ENCODE measurements around the gene TPGS1.

The TPGS1 gene

GRCh38 chr19:567296-567900 is 60.1 kb downstream of the TPGS1 start:
- Histone ChIP-seq H3K27me3 (ENCODE audit: insufficient read depth, low read length) (no peaks in the 10 kb centered on the region), H3K4me1 (ENCODE audit: control insufficient read depth, insufficient read depth, low read length, unreplicated experiment) (no peaks in the 10 kb centered on the region), H3K79me2 (ENCODE audit: control insufficient read depth, insufficient read depth, low read length, unreplicated experiment) (no peaks in the 10 kb centered on the region), H3K27ac (ENCODE audit: low read depth, low read length) (no peak overlapping the region), H3K36me3 (ENCODE audit: insufficient read depth, low read length) (no peaks in the 10 kb centered on the region), H2AFZ (ENCODE audit: low read length, unreplicated experiment) (no peak overlapping the region), H3K4me3 (ENCODE audit: low read depth, low read length) (no peak overlapping the region)
